Erythroblast (primary cell): ENCODE measurements around the gene KDM4C.
A peak's percentile ranks its signal among the peaks of the same experiment; 100 is the strongest.
"Not testable (repeated sequence)": the region's sequence is repeated elsewhere in the genome, so short reads cannot be mapped to it uniquely, and the experiment has no call there.

Experiments used
- DNase-seq, 2 experiments: peaks; one replicate each; lab custom pipeline; 2025; lab: John Stamatoyannopoulos, UW
- GATA1 ChIP-seq: IDR thresholded peaks from 2 replicates; pipeline ENCODE4 v1.6.1; 2011; ENCODE audit warnings: low read depth, mild to moderate bottlenecking, control low read depth, low read length, moderate library complexity
- POLR2A ChIP-seq: IDR thresholded peaks from 2 replicates; pipeline ENCODE4 v1.6.1; 2011; ENCODE audit warnings: mild to moderate bottlenecking, low read length

Gene KDM4C

DNA sequence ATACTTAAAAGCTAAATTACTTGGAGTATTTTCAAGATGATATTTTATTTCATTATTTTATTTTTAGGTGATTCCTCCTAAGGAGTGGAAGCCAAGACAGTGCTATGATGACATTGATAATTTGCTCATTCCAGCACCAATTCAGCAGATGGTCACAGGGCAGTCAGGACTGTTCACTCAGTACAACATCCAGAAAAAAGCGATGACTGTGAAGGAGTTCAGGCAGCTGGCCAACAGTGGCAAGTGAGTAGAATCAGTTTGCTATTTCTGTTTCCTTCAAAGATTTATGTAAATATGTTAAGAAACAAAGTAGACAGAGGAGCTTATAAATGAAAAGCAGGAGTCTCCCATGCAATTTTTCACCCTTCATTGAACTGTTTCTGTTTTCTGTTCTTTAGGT, 47.8 kb downstream of the KDM4C start:
- peak; percentile 5 to 9 for DNase-seq
- no peak for TF ChIP-seq GATA1
- no peak for TF ChIP-seq POLR2A

DNA sequence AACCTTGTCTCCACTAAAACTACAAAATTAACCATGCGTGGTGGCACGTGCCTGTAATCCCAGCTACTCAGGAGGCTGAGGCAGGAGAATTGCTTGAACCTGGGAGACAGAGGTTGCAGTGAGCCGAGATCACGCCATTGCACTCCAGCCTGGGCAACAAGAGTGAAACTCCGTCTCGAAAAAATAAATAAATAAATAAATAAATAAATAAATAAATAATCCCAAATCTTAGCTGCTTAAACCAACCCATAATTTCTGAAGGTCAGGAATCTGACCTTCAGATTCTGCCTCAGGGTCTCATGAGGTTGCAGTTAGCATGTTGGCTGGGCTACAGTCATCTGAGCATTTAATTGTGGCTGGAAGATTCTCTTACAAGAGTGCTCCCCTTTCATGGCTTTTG, 48.5 kb downstream of the KDM4C start:
- DNase-seq, result not testable (repeated sequence)

GRCh38 chr9:6807669-6808068, 49.9 kb downstream of the KDM4C start:
- DNase-seq, result not testable (repeated sequence)

GRCh38 chr9:6811436-6811835, 53.7 kb downstream of the KDM4C start:
- no peak for DNase-seq
- TF ChIP-seq POLR2A (no peak), GATA1 (no peak)

- TF ChIP-seq GATA1 (no peak), POLR2A (no peak)
- no peak for DNase-seq
Measured at GRCh38 chr9:6816581-6816980, 58.8 kb downstream of the KDM4C start.

GRCh38 chr9:6818292-6818922, 60.6 kb downstream of the KDM4C start:
- TF ChIP-seq POLR2A (no peak), GATA1 (no peak)
- no peak for DNase-seq

DNA sequence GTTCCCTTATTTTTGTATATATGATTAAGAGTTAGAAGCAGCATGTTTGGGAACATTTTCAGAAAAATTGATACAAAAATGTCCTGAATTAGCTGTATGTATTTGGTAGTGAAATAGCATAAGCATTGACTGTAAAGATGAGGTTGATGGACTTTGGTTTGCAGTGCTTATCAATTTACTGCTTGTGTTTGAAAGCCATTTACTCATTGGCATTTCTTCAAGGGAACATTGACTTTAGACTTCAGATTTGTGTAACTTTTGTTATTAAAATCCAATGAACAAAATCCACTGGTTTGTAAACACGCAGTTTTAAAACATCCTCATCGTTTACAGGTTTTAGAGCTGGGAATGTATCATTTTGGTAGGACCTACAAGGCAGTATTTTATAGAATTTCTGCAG, 61.3 kb downstream of the KDM4C start:
- TF ChIP-seq GATA1, result no peak
- TF ChIP-seq POLR2A, result no peak
- no peak for DNase-seq

- DNase-seq, result no peak
- no peak for TF ChIP-seq GATA1
- no peak for TF ChIP-seq POLR2A
Measured at GRCh38 chr9:6819529-6819928, 61.8 kb downstream of the KDM4C start.

- DNase-seq, result no peak
- TF ChIP-seq POLR2A (no peak), GATA1 (no peak)
Measured at GRCh38 chr9:6822696-6823095, 64.9 kb downstream of the KDM4C start.

- no peak for TF ChIP-seq GATA1
- TF ChIP-seq POLR2A, result no peak
- DNase-seq, result peak; percentile 58 to 78
Measured at GRCh38 chr9:6827439-6828145, 69.8 kb downstream of the KDM4C start.

GRCh38 chr9:6829027-6829426, 71.3 kb downstream of the KDM4C start:
- TF ChIP-seq POLR2A, result no peak
- peak in 1 of 2 experiments; percentile 18 for DNase-seq

DNA sequence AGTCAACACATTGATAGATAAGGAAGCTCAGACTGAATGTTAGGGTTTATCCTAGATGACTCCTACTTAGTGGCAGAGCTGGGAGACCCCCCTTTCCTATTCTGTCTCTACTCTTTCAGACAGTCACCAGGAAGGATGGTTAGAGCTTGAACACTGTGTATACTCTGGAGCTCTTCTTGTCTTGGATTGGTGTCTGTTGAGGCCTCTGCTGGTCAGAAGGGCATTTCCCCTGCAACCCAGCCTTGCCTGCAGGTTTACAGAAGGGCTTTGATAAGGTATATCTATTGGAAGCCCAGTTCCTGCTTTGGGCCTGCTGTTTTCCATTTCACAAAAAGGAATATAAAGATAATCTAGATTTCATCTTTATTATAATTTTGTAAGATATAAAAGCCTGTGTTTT, 71.8 kb downstream of the KDM4C start:
- no peak for TF ChIP-seq POLR2A
- DNase-seq, result peak; percentile 18 to 34

- TF ChIP-seq POLR2A (peak; percentile 46), GATA1 (no peak)
- DNase-seq, result peak; percentile 28 to 45
Measured at GRCh38 chr9:6833518-6834192, 75.9 kb downstream of the KDM4C start.

GRCh38 chr9:6834306-6834705, 76.5 kb downstream of the KDM4C start:
- TF ChIP-seq POLR2A, result no peak
- TF ChIP-seq GATA1, result no peak
- no peak for DNase-seq

GRCh38 chr9:6838158-6838557, 80.4 kb downstream of the KDM4C start:
- TF ChIP-seq POLR2A, result no peak
- no peak for TF ChIP-seq GATA1
- DNase-seq, result no peak
